PFSK-1 (cell line): Measurements from ENCODE around the gene FAM219A.

Source experiments
- FOXP2 ChIP-seq: optimal IDR thresholded peaks from 2 replicates; pipeline ENCODE3; 2011; ENCODE audit warnings: borderline replicate concordance, control low read depth, inconsistent platforms; ENCODE audit not compliant: insufficient read depth; ENCODE audit errors: extremely low read length, extremely low read depth
- POLR2AphosphoS5 ChIP-seq: IDR thresholded peaks from 2 replicates; pipeline ENCODE4 v1.6.1; 2012; ENCODE audit warnings: low read depth, mild to moderate bottlenecking, control low read depth, low read length, moderate library complexity
- SIN3A ChIP-seq: IDR thresholded peaks from 2 replicates; pipeline ENCODE4 v1.6.1; 2012; ENCODE audit warnings: mild to moderate bottlenecking, low read length, moderate library complexity, borderline replicate concordance; ENCODE audit not compliant: insufficient read depth
- TAF1 ChIP-seq: IDR thresholded peaks from 2 replicates; pipeline ENCODE4 v1.6.1; 2012; ENCODE audit warnings: low read length, control low read depth, borderline replicate concordance; ENCODE audit not compliant: insufficient read depth
- TF ChIP-seq, protein P1 (sequence below), 2 experiments: IDR thresholded peaks; 2 replicates each; pipeline versions ENCODE4 v1.6.1 to v1.8.0; 2011 to 2012; ENCODE audit warnings: low read depth in 2 of 2, low read length in 2 of 2, control low read depth in 1 of 2, inconsistent platforms in 1 of 2, mild to moderate bottlenecking in 1 of 2, moderate library complexity in 1 of 2; ENCODE audit not compliant: insufficient read depth in 1 of 2

FAM219A gene

DNA sequence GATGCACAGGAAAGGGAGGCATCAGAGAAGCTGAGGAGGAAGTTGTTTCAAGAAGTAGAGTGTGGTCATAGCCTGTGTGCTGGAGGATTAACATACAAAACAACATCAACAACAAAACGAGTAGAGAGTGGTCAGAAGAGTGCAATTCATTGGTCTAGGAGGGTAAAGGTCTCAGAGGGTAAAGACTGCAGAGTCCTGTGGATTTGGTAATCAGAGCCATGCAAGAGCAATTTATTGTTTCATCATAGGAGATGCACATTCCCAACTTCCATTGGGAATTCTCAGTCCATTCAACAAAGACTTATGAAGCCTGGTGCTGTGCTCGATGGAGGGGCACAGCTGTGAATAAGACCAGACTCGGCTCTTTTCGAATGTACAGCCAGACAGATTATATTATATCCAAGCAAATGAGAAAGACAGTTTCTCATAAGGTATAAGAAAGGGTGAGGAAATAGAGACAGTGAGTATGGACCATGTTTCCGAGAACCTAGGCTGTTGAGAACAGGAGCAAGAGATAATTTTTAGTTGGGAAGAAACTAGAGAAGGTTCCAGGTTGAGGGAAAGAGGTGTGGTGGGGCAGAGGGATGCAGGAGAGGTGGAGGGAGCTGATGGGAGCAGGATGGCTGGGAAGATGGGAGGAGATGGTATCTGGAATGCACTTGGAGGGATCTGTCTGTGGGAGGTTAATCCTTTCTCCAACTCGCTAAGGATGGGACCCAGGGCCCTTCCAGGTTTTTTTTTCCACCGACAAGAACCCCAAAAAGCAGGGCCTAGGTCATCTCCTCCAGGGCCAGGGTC is 73.8 kb downstream of the FAM219A start:
- TF ChIP-seq POLR2AphosphoS5 (no peak), FOXP2 (no peak)
- TF ChIP-seq, protein P1, sequence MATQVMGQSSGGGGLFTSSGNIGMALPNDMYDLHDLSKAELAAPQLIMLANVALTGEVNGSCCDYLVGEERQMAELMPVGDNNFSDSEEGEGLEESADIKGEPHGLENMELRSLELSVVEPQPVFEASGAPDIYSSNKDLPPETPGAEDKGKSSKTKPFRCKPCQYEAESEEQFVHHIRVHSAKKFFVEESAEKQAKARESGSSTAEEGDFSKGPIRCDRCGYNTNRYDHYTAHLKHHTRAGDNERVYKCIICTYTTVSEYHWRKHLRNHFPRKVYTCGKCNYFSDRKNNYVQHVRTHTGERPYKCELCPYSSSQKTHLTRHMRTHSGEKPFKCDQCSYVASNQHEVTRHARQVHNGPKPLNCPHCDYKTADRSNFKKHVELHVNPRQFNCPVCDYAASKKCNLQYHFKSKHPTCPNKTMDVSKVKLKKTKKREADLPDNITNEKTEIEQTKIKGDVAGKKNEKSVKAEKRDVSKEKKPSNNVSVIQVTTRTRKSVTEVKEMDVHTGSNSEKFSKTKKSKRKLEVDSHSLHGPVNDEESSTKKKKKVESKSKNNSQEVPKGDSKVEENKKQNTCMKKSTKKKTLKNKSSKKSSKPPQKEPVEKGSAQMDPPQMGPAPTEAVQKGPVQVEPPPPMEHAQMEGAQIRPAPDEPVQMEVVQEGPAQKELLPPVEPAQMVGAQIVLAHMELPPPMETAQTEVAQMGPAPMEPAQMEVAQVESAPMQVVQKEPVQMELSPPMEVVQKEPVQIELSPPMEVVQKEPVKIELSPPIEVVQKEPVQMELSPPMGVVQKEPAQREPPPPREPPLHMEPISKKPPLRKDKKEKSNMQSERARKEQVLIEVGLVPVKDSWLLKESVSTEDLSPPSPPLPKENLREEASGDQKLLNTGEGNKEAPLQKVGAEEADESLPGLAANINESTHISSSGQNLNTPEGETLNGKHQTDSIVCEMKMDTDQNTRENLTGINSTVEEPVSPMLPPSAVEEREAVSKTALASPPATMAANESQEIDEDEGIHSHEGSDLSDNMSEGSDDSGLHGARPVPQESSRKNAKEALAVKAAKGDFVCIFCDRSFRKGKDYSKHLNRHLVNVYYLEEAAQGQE (IDR thresholded peaks at IDR 0.05; ENCODE audit: insufficient read depth in 1 of 2, low read depth in 2 of 2, low read length in 2 of 2), result no peak

DNA sequence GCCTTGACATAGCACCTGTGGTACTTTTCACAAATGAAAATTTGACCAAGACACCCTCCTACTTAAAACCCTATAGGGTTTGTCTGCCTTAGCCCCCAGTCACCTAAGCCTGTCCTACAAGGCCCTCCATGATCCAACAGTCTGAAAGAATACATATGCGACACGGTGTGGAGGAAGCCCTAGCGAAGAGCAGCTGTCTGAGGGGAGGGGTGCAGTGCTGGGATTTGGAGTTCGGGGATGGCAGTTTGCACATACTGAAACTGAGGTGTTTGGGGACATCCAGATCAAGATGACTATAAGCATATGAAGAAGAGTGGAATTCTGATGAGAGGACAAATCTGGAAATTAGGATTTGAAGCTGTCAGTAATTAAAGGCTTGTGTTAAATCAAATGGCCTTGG is 74.5 kb downstream of the FAM219A start:
- TF ChIP-seq TAF1 (no peak), FOXP2 (no peak)
- TF ChIP-seq, protein P1 (IDR thresholded peaks at IDR 0.05; ENCODE audit: insufficient read depth in 1 of 2, low read depth in 2 of 2, low read length in 2 of 2), result no peak

DNA sequence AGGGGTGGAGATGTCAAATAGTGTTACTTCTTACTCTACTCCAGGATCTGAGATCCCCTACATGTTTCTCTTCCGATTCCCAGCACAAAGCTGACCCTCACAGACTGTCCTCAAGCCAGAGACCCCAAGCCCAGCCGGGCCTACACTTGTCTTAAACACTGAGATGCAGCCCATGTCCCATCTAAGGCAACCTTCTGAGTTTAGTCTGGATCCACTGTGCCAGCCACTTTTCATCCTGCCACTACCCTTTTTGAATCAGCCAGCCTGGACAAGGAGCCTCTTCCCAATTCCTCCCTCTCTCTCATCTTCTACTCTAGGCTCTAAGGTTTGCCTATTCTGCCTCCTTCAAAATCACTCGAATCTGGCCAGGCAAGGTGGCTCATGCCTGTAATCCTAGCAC is 75.5 kb downstream of the FAM219A start:
- TF ChIP-seq, protein P1 (IDR thresholded peaks at IDR 0.05; ENCODE audit: insufficient read depth in 1 of 2, low read depth in 2 of 2, low read length in 2 of 2), result no peak
- TF ChIP-seq TAF1, result no peak
- no peak for TF ChIP-seq POLR2AphosphoS5
- no peak for TF ChIP-seq SIN3A
- no peak for TF ChIP-seq FOXP2

DNA sequence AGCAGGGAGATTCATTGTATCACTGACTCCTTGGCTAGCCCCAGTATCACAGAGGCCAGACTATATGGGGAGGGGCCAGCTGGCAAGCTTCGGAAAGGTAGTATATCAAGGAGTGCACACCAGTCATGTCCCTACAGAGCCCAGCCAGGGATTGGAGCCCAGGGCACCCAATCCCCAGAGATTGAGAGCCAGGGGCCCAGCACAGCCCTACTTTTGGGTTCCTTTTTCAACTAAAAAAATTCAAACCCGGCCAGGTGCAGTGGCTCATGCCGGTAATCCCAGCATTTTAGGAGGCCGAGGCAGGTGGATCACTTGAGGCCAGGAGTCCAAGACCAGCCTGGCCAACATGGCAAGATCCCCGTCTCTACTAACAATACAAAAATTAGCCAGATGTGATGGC is 76.3 kb downstream of the FAM219A start:
- TF ChIP-seq POLR2AphosphoS5, result no peak
- TF ChIP-seq, protein P1 (IDR thresholded peaks at IDR 0.05; ENCODE audit: insufficient read depth in 1 of 2, low read depth in 2 of 2, low read length in 2 of 2), result no peak
- TF ChIP-seq FOXP2, result no peak

DNA sequence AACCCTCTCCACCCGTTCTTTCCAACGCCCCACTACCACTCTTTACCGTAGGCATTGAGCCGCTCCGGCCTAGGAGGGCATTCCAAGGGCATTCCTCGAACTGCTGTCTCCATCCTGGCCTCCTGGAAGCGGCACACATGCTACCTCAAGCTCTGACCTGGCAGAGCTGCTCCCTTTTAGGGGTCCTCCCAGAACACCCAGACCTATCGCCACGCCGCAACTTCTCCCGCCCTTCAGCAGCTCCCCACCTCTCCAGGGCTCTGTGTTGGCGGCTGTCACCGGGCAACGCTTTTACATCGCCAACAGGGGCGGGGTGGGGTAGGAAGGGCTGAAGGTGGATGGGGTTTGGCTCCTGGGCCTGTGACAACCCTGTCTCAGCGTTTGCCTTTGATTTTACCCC is 77.0 kb downstream of the FAM219A start:
- TF ChIP-seq TAF1 (no peak), SIN3A (no peak), POLR2AphosphoS5 (no peak), FOXP2 (no peak)
- TF ChIP-seq, protein P1 (IDR thresholded peaks at IDR 0.05; ENCODE audit: insufficient read depth in 1 of 2, low read depth in 2 of 2, low read length in 2 of 2), result no peak
